ENCODE results near the gene ENOSF1.
"Not testable (repeated sequence)": the region's sequence is repeated elsewhere in the genome, so short reads cannot be mapped to it uniquely, and the experiment has no call there.

Gene ENOSF1

GRCh38 chr18:692824-693223, 19.6 kb downstream of the ENOSF1 start:
- no peak for TF ChIP-seq CTCF (IDR thresholded peaks at IDR 0.05; ENCODE audit: control insufficient read depth, insufficient read depth, low read depth, low read length, missing control alignments)

GRCh38 chr18:688323-688722, 24.1 kb downstream of the ENOSF1 start:
- DNase-seq (ENCODE audit: low read depth), result no peak
- TF ChIP-seq CTCF (IDR thresholded peaks at IDR 0.05; ENCODE audit: control insufficient read depth, insufficient read depth, low read depth, low read length, missing control alignments), result no peak
- H3K4me3 ChIP-seq (ENCODE audit: control insufficient read depth, low read depth, low read length), result no peak overlapping the region

More at GRCh38 chr18:692824-693223, 19.6 kb downstream of the ENOSF1 start:
- no peak overlapping the region for H3K4me3 ChIP-seq (ENCODE audit: control insufficient read depth, low read depth, low read length)
- no peak for DNase-seq (ENCODE audit: low read depth)

GRCh38 chr18:686339-687111, 25.9 kb downstream of the ENOSF1 start:
- H3K4me3 ChIP-seq (ENCODE audit: control insufficient read depth, low read depth, low read length), result no peak overlapping the region
- DNase-seq (ENCODE audit: low read depth), result no peak

GRCh38 chr18:685438-685837, 27.0 kb downstream of the ENOSF1 start:
- H3K4me3 ChIP-seq (ENCODE audit: control insufficient read depth, low read depth, low read length), result no peak overlapping the region
- no peak for TF ChIP-seq CTCF (IDR thresholded peaks at IDR 0.05; ENCODE audit: control insufficient read depth, insufficient read depth, low read depth, low read length, missing control alignments)
- DNase-seq (ENCODE audit: low read depth), result no peak

More at GRCh38 chr18:686339-687111, 25.9 kb downstream of the ENOSF1 start:
- TF ChIP-seq CTCF (IDR thresholded peaks at IDR 0.05; ENCODE audit: control insufficient read depth, insufficient read depth, low read depth, low read length, missing control alignments), result no peak

DNA sequence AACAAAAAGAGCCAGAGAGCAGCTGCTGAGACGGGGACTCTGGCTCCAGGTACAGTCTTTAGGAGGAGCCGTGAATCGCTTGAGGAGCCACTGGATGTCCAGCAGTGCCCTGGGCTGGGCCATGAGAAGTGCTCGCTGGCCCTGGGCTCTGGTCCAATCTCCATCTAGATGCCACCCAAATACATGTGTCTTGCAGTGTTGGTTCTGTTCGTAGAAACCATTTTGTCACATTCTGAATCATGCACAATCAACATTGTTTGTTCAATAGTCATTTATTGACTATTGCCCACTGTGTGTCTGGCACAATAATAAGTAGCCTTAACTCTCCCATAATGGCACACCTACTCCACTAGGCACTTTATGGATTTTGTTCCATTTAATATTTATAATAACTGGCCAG, 28.9 kb downstream of the ENOSF1 start:
- TF ChIP-seq CTCF (IDR thresholded peaks at IDR 0.05; ENCODE audit: control insufficient read depth, insufficient read depth, low read depth, low read length, missing control alignments), result no peak
- H3K4me3 ChIP-seq (ENCODE audit: control insufficient read depth, low read depth, low read length), result no peak overlapping the region
- no peak for DNase-seq (ENCODE audit: low read depth)

GRCh38 chr18:682833-683232, 29.6 kb downstream of the ENOSF1 start:
- no peak for DNase-seq (ENCODE audit: low read depth)
- no peak overlapping the region for H3K4me3 ChIP-seq (ENCODE audit: control insufficient read depth, low read depth, low read length)
- TF ChIP-seq CTCF (IDR thresholded peaks at IDR 0.05; ENCODE audit: control insufficient read depth, insufficient read depth, low read depth, low read length, missing control alignments), result no peak

GRCh38 chr18:682416-682815, 30.0 kb downstream of the ENOSF1 start:
- not testable (repeated sequence) for DNase-seq (ENCODE audit: low read depth); H3K4me3 ChIP-seq (ENCODE audit: control insufficient read depth, low read depth, low read length)
